Gastroesophageal sphincter (tissue), 4 donors: ENCODE measurements around the gene TPP1. TPM values are rescaled to one million over a fixed set of nuclear protein-coding genes. Genes with fewer than 3 reads are reported as not detected.

Source experiments
- ATAC-seq: fragments of 150-250 bp; one replicate; pipeline ENCODE4 v1.9.1; 2016; ENCODE audit warnings: mild to moderate bottlenecking, moderate library complexity
- H3K27ac ChIP-seq, 4 donors: fragments of 200-600 bp; sonication (generic) in 3 of 4; 1 replicate in 3 of 4; 2 replicates in 1 of 4; pipeline ENCODE4 v1.5.1; 2016 to 2019
- H3K27me3 ChIP-seq: fragments of 200-600 bp; sonication (generic); one replicate; pipeline ENCODE4 v1.5.1; 2019
- H3K36me3 ChIP-seq, 2 donors: fragments of 200-600 bp; sonication (generic); one replicate each; pipeline ENCODE4 v1.5.1; 2019; ENCODE audit warnings: control low read depth in 1 of 2
- H3K4me1 ChIP-seq, 3 donors: fragments of 200-600 bp; sonication (generic); 1 replicate in 2 of 3; 2 replicates in 1 of 3; pipeline ENCODE4 v1.5.1; 2016 to 2019; ENCODE audit warnings: control low read depth in 2 of 3
- H3K4me3 ChIP-seq, 2 donors: fragments of 200-600 bp; sonication (generic); one replicate each; pipeline ENCODE4 v1.5.1; 2019; ENCODE audit warnings: mild to moderate bottlenecking in 1 of 2, moderate library complexity in 1 of 2
- H3K9me3 ChIP-seq, 3 donors: fragments of 200-600 bp; sonication (generic); one replicate each; pipeline ENCODE4 v1.5.1; 2017 to 2019; ENCODE audit warnings: control low read depth in 2 of 3
- CTCF ChIP-seq, 4 experiments: fragments of 200-600 bp in 2 of 4; fragments of 450-650 bp in 2 of 4; sonication (generic) in 1 of 4; IDR thresholded peaks; one replicate each; pipeline ENCODE4 v1.5.1; 2017 to 2019; ENCODE audit warnings: antibody characterized with exemption in 4 of 4, mild to moderate bottlenecking in 2 of 4, moderate library complexity in 2 of 4
- EP300 ChIP-seq: sonication (generic); formaldehyde crosslinking; IDR thresholded peaks from one replicate; pipeline ENCODE4 v1.6.1; 2017; ENCODE audit warnings: antibody characterized with exemption, mild to moderate bottlenecking
- POLR2A ChIP-seq, 2 donors: fragments of 450-650 bp; IDR thresholded peaks; one replicate each; pipeline ENCODE4 v1.6.1; 2017; ENCODE audit warnings: antibody characterized with exemption in 2 of 2, mild to moderate bottlenecking in 2 of 2, moderate library complexity in 1 of 2
- POLR2AphosphoS5 ChIP-seq: sonication (generic); formaldehyde crosslinking; IDR thresholded peaks from one replicate; pipeline ENCODE4 v1.6.1; 2017; ENCODE audit warnings: antibody characterized with exemption
- WGBS, 2 donors: methylation state at CpG; one replicate each; pipeline ENCODE4 v1.1.5; 2018; ENCODE audit warnings: low coverage in 1 of 2; 5-methylcytosine and 5-hydroxymethylcytosine counted together
- total RNA-seq, 4 donors: library from RNA; depleted of rRNA; stranded (reverse); fragments of >200 nt; gene quantifications; one replicate each; pipeline ENCODE4 v1.1.0, GENCODE V29; 2016

Gene TPP1
- total RNA-seq, 4 donors from 2014 or later = 67.6 to 84.4 (median 76.9) TPM

GRCh38 chr11:6636480-6636879 lies 17.3 kb upstream of the TPP1 start:
- TF ChIP-seq POLR2AphosphoS5 (no peak), POLR2A (IDR thresholded peaks at IDR 0.05) (no peak), EP300 (no peak), CTCF (IDR thresholded peaks at IDR 0.05) (no peak)
- no peaks in the 10 kb centered on the region for H3K27me3 ChIP-seq
- no peaks in the 10 kb centered on the region for H3K9me3 ChIP-seq
- 78 to 96% methylated on average over 3 of the region's 3 CpGs for WGBS, 2 donors
- no peak for ATAC-seq
- H3K36me3 ChIP-seq = peaks cover 0 to 45% of the 10 kb centered on the region in 2 donors
- peaks cover 7 to 72% (median 41%) of the 10 kb centered on the region in 3 donors for H3K4me1 ChIP-seq
- peak overlapping the region in 3 of 4 donors; percentile 50 to 74 (median 68) for H3K27ac ChIP-seq
- H3K4me3 ChIP-seq = no peak overlapping the region

GRCh38 chr11:6635082-6635932 lies 16.1 kb upstream of the TPP1 start:
- no peaks in the 10 kb centered on the region for H3K27me3 ChIP-seq
- ATAC-seq = peak; percentile 59
- H3K4me1 ChIP-seq = peaks cover 7 to 72% (median 41%) of the 10 kb centered on the region in 3 donors
- peak overlapping the region; percentile 23 to 78 (median 71) for H3K27ac ChIP-seq
- 46 to 52% methylated on average over 5 to 6 of the region's 10 CpGs for WGBS, 2 donors
- peaks cover 0 to 46% of the 10 kb centered on the region in 2 donors for H3K36me3 ChIP-seq
- peak; percentile 68 for TF ChIP-seq POLR2AphosphoS5
- TF ChIP-seq CTCF (IDR thresholded peaks at IDR 0.05) = no peak
- H3K4me3 ChIP-seq = no peak overlapping the region
- no peaks in the 10 kb centered on the region for H3K9me3 ChIP-seq

- no peak overlapping the region for H3K4me3 ChIP-seq
- no peaks in the 10 kb centered on the region for H3K9me3 ChIP-seq
- no peaks in the 10 kb centered on the region for H3K27me3 ChIP-seq
- peak overlapping the region in 3 of 4 donors; percentile 68 to 78 (median 74) for H3K27ac ChIP-seq
- no peak for ATAC-seq
- peaks cover 0 to 46% of the 10 kb centered on the region in 2 donors for H3K36me3 ChIP-seq
- WGBS, 2 donors = 78 to 83% methylated on average over 1 of the region's 1 CpG
- TF ChIP-seq EP300 (no peak), POLR2AphosphoS5 (no peak), CTCF (IDR thresholded peaks at IDR 0.05) (no peak), POLR2A (IDR thresholded peaks at IDR 0.05) (no peak)
- peaks cover 7 to 66% (median 41%) of the 10 kb centered on the region in 3 donors for H3K4me1 ChIP-seq
These were observed 15.3 kb upstream of the TPP1 start for GRCh38 chr11:6634534-6634933.

- Histone ChIP-seq H3K27ac (peak overlapping the region in 1 of 4 donors; percentile 68), H3K4me1 (peaks cover 6 to 58% (median 35%) of the 10 kb centered on the region in 3 donors), H3K9me3 (no peaks in the 10 kb centered on the region), H3K27me3 (no peaks in the 10 kb centered on the region), H3K36me3 (peaks cover 0 to 53% of the 10 kb centered on the region in 2 donors), H3K4me3 (no peak overlapping the region)
- 64 to 80% methylated on average over 2 to 8 of the region's 16 CpGs for WGBS, 2 donors
- TF ChIP-seq CTCF (IDR thresholded peaks at IDR 0.05) (no peak), POLR2AphosphoS5 (no peak), POLR2A (IDR thresholded peaks at IDR 0.05) (no peak), EP300 (no peak)
- no peak for ATAC-seq
These were observed 14.5 kb upstream of the TPP1 start for GRCh38 chr11:6633422-6634408.
